ENCODE results near the gene CXCR3. TPM values are rescaled to one million over a fixed set of nuclear protein-coding genes. Genes with fewer than 3 reads are reported as not detected.

The CXCR3 gene
- total RNA-seq, 4 donors from 2014 or later, result not detected

DNA sequence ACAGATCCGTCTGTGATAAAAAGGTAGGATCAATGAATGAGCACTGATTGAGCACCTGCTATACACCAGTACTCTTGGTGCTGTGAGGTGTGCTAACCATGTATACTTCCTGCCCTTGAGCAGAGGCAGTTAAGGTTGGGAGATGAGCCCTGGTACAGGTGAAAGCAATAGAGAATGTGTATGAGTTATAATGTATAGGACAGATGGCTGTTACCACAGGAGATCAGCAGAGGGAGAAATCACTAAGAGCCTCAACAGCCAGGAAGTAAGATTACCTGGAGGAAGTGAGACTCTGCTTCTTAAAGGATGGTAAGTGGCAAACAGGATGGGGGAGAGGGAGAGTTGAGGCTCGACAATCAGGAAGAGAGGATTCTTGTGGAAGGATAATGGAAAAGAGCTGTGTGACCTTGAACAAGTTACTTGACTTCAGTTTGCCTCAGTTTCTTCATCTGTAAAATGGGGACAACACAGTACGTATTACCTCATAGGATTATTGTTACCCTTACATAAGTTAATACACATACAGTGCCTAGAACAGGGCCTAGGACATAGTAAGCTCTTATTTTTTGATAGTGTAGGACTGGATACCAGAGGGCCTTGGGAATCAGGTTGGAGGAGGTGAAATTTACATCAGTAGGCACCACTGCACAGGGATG is 9.1 kb downstream of the CXCR3 start:
- H3K27ac ChIP-seq, result no peak overlapping the region
- no peaks in the 10 kb centered on the region for H3K27me3 ChIP-seq
- DNase-seq (ENCODE audit: low spot score in 2 of 2), result no peak
- no peaks in the 10 kb centered on the region for H3K9me3 ChIP-seq
- WGBS, 2 donors, result 76 to 82% methylated on average over 3 of the region's 3 CpGs
- H3K36me3 ChIP-seq, result peaks cover 0 to 85% (median 0%) of the 10 kb centered on the region in 3 donors
- no peaks in the 10 kb centered on the region for H3K4me1 ChIP-seq
- TF ChIP-seq, protein P1, sequence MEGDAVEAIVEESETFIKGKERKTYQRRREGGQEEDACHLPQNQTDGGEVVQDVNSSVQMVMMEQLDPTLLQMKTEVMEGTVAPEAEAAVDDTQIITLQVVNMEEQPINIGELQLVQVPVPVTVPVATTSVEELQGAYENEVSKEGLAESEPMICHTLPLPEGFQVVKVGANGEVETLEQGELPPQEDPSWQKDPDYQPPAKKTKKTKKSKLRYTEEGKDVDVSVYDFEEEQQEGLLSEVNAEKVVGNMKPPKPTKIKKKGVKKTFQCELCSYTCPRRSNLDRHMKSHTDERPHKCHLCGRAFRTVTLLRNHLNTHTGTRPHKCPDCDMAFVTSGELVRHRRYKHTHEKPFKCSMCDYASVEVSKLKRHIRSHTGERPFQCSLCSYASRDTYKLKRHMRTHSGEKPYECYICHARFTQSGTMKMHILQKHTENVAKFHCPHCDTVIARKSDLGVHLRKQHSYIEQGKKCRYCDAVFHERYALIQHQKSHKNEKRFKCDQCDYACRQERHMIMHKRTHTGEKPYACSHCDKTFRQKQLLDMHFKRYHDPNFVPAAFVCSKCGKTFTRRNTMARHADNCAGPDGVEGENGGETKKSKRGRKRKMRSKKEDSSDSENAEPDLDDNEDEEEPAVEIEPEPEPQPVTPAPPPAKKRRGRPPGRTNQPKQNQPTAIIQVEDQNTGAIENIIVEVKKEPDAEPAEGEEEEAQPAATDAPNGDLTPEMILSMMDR (IDR thresholded peaks at IDR 0.05), result no peak
- TF ChIP-seq POLR2A (IDR thresholded peaks at IDR 0.05), result no peak
- TF ChIP-seq EP300 (IDR thresholded peaks at IDR 0.05), result no peak
- H3K4me3 ChIP-seq, result no peak overlapping the region

DNA sequence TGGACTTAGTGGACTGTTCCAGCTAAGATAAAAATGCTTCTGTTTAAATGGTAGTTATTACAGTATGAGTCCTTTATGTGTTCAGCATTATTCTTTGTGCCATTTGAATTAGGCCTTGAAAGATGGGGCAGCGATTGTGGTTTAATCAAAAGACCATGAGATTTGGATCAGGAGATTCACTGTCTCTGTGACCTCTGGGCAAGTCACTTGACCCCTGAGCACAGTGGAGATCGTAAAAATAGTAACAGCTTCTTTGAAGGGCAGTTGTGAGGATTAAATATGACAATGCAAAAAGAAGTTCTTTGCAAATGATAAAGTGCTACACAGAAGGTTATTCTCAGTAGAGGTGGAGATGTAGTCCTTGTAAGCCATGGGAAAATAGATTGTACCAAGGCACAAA is 10.8 kb downstream of the CXCR3 start:
- no peaks in the 10 kb centered on the region for H3K4me1 ChIP-seq
- H3K4me3 ChIP-seq, result no peak overlapping the region
- no peaks in the 10 kb centered on the region for H3K9me3 ChIP-seq
- TF ChIP-seq POLR2A (IDR thresholded peaks at IDR 0.05) (no peak), EP300 (IDR thresholded peaks at IDR 0.05) (no peak)
- TF ChIP-seq, protein P1 (IDR thresholded peaks at IDR 0.05), result no peak
- 38 to 64% methylated on average over 2 of the region's 2 CpGs for WGBS, 2 donors
- DNase-seq (ENCODE audit: low spot score in 2 of 2), result no peak
- peaks cover 0 to 84% (median 0%) of the 10 kb centered on the region in 3 donors for H3K36me3 ChIP-seq
- no peaks in the 10 kb centered on the region for H3K27me3 ChIP-seq
- H3K27ac ChIP-seq, result no peak overlapping the region

GRCh38 chrX:71606536-71607216 is 11.6 kb downstream of the CXCR3 start:
- 49 to 66% methylated on average over 7 to 9 of the region's 9 CpGs for WGBS, 2 donors
- TF ChIP-seq, protein P1 (IDR thresholded peaks at IDR 0.05), result no peak
- no peak for TF ChIP-seq EP300 (IDR thresholded peaks at IDR 0.05)
- no peak for TF ChIP-seq POLR2A (IDR thresholded peaks at IDR 0.05)
- no peak overlapping the region for H3K4me3 ChIP-seq
- no peak for DNase-seq (ENCODE audit: low spot score in 2 of 2)
- H3K4me1 ChIP-seq, result no peaks in the 10 kb centered on the region
- H3K27me3 ChIP-seq, result no peaks in the 10 kb centered on the region
- H3K36me3 ChIP-seq, result peaks cover 0 to 86% (median 0%) of the 10 kb centered on the region in 3 donors
- no peak overlapping the region for H3K27ac ChIP-seq
- no peaks in the 10 kb centered on the region for H3K9me3 ChIP-seq

DNA sequence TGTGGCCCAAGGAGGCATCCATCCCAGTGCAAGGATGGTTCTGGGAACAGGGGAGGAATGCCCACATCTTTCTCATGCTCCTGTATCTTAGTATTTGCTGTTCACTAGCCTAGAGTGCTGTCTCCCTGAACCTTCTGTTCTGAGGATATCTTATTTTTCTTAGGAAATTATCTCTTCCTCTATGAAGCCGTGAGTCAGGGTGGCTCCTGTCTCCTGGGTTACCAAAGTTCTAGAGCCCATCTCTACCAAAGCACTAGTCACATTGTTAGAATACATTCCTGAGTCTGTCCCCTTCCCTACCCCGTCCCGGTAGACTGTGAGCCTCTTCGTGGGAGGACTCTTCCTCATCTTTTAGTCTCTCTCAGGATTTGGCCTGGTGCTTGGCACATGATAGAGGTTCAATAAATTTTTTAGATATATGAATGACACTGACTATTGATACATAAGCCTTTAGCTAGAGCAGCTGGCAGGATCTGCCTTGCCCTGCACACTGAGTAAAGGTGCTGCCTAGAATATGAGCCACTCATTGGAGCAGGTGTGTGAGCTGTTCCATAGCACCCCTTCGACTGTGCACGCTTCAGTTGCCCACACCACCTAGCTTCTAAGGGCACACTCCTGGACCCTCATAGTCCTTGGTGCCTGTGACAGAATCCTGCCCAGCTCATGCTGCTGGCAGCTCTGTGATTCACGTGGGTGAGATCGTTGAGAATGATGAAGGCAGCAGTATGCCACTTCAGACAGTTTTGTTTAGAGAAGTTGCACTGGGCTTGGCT is 13.3 kb downstream of the CXCR3 start:
- H3K4me1 ChIP-seq, result no peaks in the 10 kb centered on the region
- TF ChIP-seq EP300 (IDR thresholded peaks at IDR 0.05), result no peak
- TF ChIP-seq, protein P1 (IDR thresholded peaks at IDR 0.05), result no peak
- TF ChIP-seq POLR2A (IDR thresholded peaks at IDR 0.05), result no peak
- no peak for DNase-seq (ENCODE audit: low spot score in 2 of 2)
- H3K4me3 ChIP-seq, result no peak overlapping the region
- H3K27me3 ChIP-seq, result no peaks in the 10 kb centered on the region
- peaks cover 0 to 84% (median 0%) of the 10 kb centered on the region in 3 donors for H3K36me3 ChIP-seq
- no peak overlapping the region for H3K27ac ChIP-seq
- 90% methylated on average over 4 to 8 of the region's 8 CpGs for WGBS, 2 donors
- H3K9me3 ChIP-seq, result no peaks in the 10 kb centered on the region
